ENCODE measurements around the gene MESD. TPM values are rescaled to one million over a fixed set of nuclear protein-coding genes. Genes with fewer than 3 reads are reported as not detected.

Gene MESD
- total RNA-seq, 2 donors from 2014 or later: 31.7 to 35.8 TPM

GRCh38 chr15:80996247-80996646 is 6.6 kb upstream of the MESD start:
- Histone ChIP-seq H3K9ac (ENCODE audit: extremely low read depth, low read length, poor library complexity, severe bottlenecking) (no peak overlapping the region), H3K9me3 (ENCODE audit: control insufficient read depth, low read length) (no peaks in the 10 kb centered on the region), H3K27ac (ENCODE audit: low read depth, low read length) (no peak overlapping the region), H3K36me3 (ENCODE audit: control insufficient read depth, insufficient read depth, low read length) (no peaks in the 10 kb centered on the region), H3K27me3 (ENCODE audit: control insufficient read depth, insufficient read depth, low read length, poor library complexity, severe bottlenecking) (no peaks in the 10 kb centered on the region), H3K4me1 (ENCODE audit: control insufficient read depth, insufficient read depth, low read length) (no peaks in the 10 kb centered on the region), H3K4me3 (ENCODE audit: low read length) (no peak overlapping the region)
- Mint-ChIP-seq H3K27ac (no peak overlapping the region), H3K27me3 (ENCODE audit: insufficient read depth) (no peaks in the 10 kb centered on the region), H3K4me3 (no peak overlapping the region), H3K9me3 (no peaks in the 10 kb centered on the region), H3K4me1 (peaks cover 8% of the 10 kb centered on the region), H3K36me3 (ENCODE audit: low read depth) (no peaks in the 10 kb centered on the region)
- TF ChIP-seq, protein P1, sequence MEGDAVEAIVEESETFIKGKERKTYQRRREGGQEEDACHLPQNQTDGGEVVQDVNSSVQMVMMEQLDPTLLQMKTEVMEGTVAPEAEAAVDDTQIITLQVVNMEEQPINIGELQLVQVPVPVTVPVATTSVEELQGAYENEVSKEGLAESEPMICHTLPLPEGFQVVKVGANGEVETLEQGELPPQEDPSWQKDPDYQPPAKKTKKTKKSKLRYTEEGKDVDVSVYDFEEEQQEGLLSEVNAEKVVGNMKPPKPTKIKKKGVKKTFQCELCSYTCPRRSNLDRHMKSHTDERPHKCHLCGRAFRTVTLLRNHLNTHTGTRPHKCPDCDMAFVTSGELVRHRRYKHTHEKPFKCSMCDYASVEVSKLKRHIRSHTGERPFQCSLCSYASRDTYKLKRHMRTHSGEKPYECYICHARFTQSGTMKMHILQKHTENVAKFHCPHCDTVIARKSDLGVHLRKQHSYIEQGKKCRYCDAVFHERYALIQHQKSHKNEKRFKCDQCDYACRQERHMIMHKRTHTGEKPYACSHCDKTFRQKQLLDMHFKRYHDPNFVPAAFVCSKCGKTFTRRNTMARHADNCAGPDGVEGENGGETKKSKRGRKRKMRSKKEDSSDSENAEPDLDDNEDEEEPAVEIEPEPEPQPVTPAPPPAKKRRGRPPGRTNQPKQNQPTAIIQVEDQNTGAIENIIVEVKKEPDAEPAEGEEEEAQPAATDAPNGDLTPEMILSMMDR (conservative IDR thresholded peaks at IDR 0.05): peak; percentile 84
- no peak for DNase-seq
- WGBS, 2 experiments (ENCODE audit: insufficient coverage in 1 of 2, insufficient read length in 1 of 2): no CpG with 5 or more reads among the region's 1 CpG

DNA sequence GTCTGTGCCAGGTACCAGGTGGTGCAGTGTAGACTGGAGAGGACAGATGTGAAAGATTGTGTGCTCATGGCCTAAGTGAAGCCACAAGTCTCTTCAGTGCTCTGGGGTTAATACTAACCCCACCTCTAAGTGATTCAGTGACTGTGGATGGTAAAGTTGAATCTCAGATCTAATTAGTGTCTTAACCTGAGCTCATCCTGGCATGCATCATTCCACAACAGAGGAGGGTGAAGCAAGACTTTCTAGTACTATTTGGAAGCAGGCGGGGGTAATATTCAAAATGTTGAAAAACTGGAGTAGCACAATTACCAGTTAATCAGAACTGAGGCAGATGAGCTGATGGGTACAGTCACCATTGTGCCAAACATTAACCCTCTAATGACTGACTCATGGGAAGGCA is 2.8 kb upstream of the MESD start:
- TF ChIP-seq, protein P1 (conservative IDR thresholded peaks at IDR 0.05): no peak
- 92 to 100% methylated on average over 1 of the region's 1 CpG for WGBS, 2 experiments (ENCODE audit: insufficient coverage in 1 of 2, insufficient read length in 1 of 2)
- H3K9ac ChIP-seq (ENCODE audit: extremely low read depth, low read length, poor library complexity, severe bottlenecking): no peak overlapping the region
- H3K27me3 ChIP-seq (ENCODE audit: control insufficient read depth, insufficient read depth, low read length, poor library complexity, severe bottlenecking): no peaks in the 10 kb centered on the region
- H3K36me3 ChIP-seq (ENCODE audit: control insufficient read depth, insufficient read depth, low read length): no peaks in the 10 kb centered on the region
- Mint-ChIP-seq H3K27me3 (ENCODE audit: insufficient read depth) (no peaks in the 10 kb centered on the region), H3K4me1 (peaks cover 15% of the 10 kb centered on the region), H3K9me3 (no peaks in the 10 kb centered on the region), H3K36me3 (ENCODE audit: low read depth) (no peaks in the 10 kb centered on the region), H3K4me3 (no peak overlapping the region), H3K27ac (no peak overlapping the region)
- no peak overlapping the region for H3K27ac ChIP-seq (ENCODE audit: low read depth, low read length)
- no peaks in the 10 kb centered on the region for H3K4me1 ChIP-seq (ENCODE audit: control insufficient read depth, insufficient read depth, low read length)
- no peak for DNase-seq
- H3K9me3 ChIP-seq (ENCODE audit: control insufficient read depth, low read length): no peaks in the 10 kb centered on the region
- no peak overlapping the region for H3K4me3 ChIP-seq (ENCODE audit: low read length)

GRCh38 chr15:80992006-80992405 is 2.4 kb upstream of the MESD start:
- Histone ChIP-seq H3K9me3 (ENCODE audit: control insufficient read depth, low read length) (no peaks in the 10 kb centered on the region), H3K36me3 (ENCODE audit: control insufficient read depth, insufficient read depth, low read length) (no peaks in the 10 kb centered on the region), H3K4me1 (ENCODE audit: control insufficient read depth, insufficient read depth, low read length) (no peaks in the 10 kb centered on the region), H3K9ac (ENCODE audit: extremely low read depth, low read length, poor library complexity, severe bottlenecking) (no peak overlapping the region), H3K27me3 (ENCODE audit: control insufficient read depth, insufficient read depth, low read length, poor library complexity, severe bottlenecking) (no peaks in the 10 kb centered on the region), H3K4me3 (ENCODE audit: low read length) (no peak overlapping the region), H3K27ac (ENCODE audit: low read depth, low read length) (no peak overlapping the region)
- H3K9me3 Mint-ChIP-seq: no peaks in the 10 kb centered on the region
- DNase-seq: no peak
- TF ChIP-seq, protein P1 (conservative IDR thresholded peaks at IDR 0.05): no peak
- H3K4me1 Mint-ChIP-seq: peaks cover 17% of the 10 kb centered on the region
- 96 to 100% methylated on average over 4 of the region's 4 CpGs for WGBS, 2 experiments (ENCODE audit: insufficient coverage in 1 of 2, insufficient read length in 1 of 2)
- H3K36me3 Mint-ChIP-seq (ENCODE audit: low read depth): no peaks in the 10 kb centered on the region
- H3K27ac Mint-ChIP-seq: no peak overlapping the region
- no peak overlapping the region for H3K4me3 Mint-ChIP-seq
- H3K27me3 Mint-ChIP-seq (ENCODE audit: insufficient read depth): no peaks in the 10 kb centered on the region
